ENCODE measurements around the gene ADAM10. TPM values are rescaled to one million over a fixed set of nuclear protein-coding genes. Genes with fewer than 3 reads are reported as not detected.

Gene ADAM10
- total and polyA plus RNA-seq, 11 donors = 8.4 to 128 (median 67.0) TPM

DNA sequence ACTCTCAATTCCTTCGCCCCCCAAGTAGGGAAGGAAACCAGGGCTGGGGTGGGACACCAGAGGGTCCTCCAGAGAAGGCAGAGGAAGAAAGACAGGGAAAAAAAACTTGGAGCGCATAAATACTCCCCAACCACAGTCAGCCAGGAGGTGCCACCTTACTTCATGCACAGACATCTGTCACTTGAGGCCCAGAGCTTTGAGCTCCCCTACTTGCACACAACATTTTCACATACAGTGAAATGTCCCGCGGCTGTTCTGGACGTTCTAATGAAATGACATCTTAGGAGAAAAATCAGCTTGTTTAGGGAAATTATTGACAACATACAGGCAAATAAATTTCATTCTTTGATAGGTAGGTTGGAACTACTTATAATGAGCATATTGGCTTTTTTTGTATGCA lies 204.8 kb downstream of the ADAM10 start:
- intact Hi-C loops (cut with DNase I) = no loop called here
- no peak overlapping the region for H3K27ac ChIP-seq
- TF ChIP-seq POLR2A (IDR thresholded peaks at IDR 0.05) = no peak
- TF ChIP-seq, protein P1, sequence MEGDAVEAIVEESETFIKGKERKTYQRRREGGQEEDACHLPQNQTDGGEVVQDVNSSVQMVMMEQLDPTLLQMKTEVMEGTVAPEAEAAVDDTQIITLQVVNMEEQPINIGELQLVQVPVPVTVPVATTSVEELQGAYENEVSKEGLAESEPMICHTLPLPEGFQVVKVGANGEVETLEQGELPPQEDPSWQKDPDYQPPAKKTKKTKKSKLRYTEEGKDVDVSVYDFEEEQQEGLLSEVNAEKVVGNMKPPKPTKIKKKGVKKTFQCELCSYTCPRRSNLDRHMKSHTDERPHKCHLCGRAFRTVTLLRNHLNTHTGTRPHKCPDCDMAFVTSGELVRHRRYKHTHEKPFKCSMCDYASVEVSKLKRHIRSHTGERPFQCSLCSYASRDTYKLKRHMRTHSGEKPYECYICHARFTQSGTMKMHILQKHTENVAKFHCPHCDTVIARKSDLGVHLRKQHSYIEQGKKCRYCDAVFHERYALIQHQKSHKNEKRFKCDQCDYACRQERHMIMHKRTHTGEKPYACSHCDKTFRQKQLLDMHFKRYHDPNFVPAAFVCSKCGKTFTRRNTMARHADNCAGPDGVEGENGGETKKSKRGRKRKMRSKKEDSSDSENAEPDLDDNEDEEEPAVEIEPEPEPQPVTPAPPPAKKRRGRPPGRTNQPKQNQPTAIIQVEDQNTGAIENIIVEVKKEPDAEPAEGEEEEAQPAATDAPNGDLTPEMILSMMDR (IDR thresholded peaks at IDR 0.05) = no peak

DNA sequence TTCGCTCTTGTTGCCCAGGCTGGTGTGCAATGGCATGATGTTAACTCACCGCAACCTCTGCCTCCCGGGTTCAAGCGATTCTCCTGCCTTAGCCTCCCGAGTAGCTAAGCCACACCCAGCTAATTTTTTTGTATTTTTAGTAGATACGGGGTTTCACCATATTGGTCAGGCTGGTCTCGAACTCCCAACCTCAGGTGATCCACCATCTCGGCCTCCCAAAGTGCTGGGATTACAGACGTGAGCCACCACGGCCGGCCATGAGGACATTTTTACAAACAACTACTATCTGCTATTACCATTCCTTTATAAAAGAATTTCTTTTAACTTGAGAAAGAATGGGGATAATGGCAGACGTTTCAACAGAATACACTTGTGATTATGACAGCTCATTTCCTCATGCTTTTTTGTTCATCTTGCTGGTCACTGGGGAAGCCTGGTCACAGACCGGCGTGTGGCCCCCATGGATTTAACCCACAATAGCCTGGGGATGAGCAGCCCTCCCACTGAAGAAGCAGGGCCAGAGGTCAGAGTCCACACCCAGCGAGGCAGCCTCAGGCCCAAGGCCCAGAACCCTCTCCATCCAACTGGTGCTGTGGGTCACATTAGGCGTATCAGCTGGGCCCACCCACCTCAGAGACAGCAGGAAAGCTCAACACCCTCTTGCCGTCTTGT lies 205.7 kb downstream of the ADAM10 start:
- H3K27me3 ChIP-seq = no peaks in the 10 kb centered on the region
- DNase-seq (no peak), ATAC-seq (no peak)
- H3K9me3 ChIP-seq = no peaks in the 10 kb centered on the region
- TF ChIP-seq, protein P1 (IDR thresholded peaks at IDR 0.05) = no peak
- TF ChIP-seq POLR2A (IDR thresholded peaks at IDR 0.05) = no peak
- 87 to 93% (median 91%) methylated on average over 17 of the region's 17 CpGs for WGBS, 4 donors
- H3K4me1 ChIP-seq = peaks cover 0 to 29% (median 12%) of the 10 kb centered on the region in 12 donors
- no peak overlapping the region for H3K27ac ChIP-seq
- intact Hi-C loops (cut with DNase I) = no loop called here
- H3K36me3 ChIP-seq = no peaks in the 10 kb centered on the region
- H3K4me3 ChIP-seq = no peak overlapping the region

More for the DNA sequence above, 204.8 kb downstream of the ADAM10 start:
- no peaks in the 10 kb centered on the region for H3K27me3 ChIP-seq
- no peaks in the 10 kb centered on the region for H3K36me3 ChIP-seq
- 93 to 97% (median 95%) methylated on average over 5 of the region's 5 CpGs for WGBS, 4 donors
- H3K4me3 ChIP-seq = no peak overlapping the region
- H3K9me3 ChIP-seq = no peaks in the 10 kb centered on the region
- ATAC-seq (no peak), DNase-seq (no peak)
- peaks cover 0 to 39% (median 14%) of the 10 kb centered on the region in 12 donors for H3K4me1 ChIP-seq

DNA sequence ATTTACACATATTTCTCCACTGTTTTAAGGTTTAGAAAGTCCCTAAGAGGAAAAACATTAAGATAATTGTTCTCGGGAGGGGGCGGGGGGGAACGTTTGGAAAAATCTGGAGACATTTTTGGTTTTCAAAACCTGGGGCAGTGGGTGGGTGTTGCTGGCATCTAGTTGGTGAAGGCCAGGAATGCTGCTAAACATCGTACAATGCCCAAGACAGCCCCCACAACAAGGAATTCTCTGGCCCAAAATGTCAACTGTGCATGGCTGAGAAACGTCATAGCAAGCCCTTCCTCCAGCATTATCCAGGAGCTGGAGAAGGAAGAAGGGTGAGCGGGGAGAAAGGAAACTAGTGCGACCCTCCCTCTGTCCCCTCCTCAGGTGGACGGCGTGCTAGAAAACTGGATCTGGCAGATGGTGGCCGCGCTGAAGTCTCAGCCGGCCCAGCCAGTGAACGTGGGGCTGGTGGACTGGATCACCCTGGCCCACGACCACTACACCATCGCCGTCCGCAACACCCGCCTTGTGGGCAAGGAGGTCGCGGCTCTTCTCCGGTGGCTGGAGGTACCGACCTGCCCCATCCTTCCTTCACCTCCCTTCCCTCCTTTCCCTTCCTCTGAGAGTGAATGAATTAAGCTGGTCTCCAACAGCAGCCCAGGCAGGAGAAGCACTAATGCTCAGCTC lies 208.0 kb downstream of the ADAM10 start:
- intact Hi-C loops (cut with DNase I) = no loop called here
- DNase-seq = no peak
- no peak for ATAC-seq
- H3K4me1 ChIP-seq = peaks cover 0 to 10% (median 4%) of the 10 kb centered on the region in 12 donors
- H3K36me3 ChIP-seq = no peaks in the 10 kb centered on the region
- no peaks in the 10 kb centered on the region for H3K27me3 ChIP-seq
- TF ChIP-seq, protein P1 (IDR thresholded peaks at IDR 0.05) = no peak
- TF ChIP-seq POLR2A (IDR thresholded peaks at IDR 0.05) = no peak
- WGBS, 4 donors = 85 to 91% (median 88%) methylated on average over 22 of the region's 22 CpGs
- no peak overlapping the region for H3K4me3 ChIP-seq
- no peaks in the 10 kb centered on the region for H3K9me3 ChIP-seq
- no peak overlapping the region for H3K27ac ChIP-seq

- DNase-seq (no peak), ATAC-seq (no peak)
- Histone ChIP-seq H3K27ac (no peak overlapping the region), H3K27me3 (no peaks in the 10 kb centered on the region), H3K36me3 (no peaks in the 10 kb centered on the region), H3K4me3 (no peak overlapping the region), H3K4me1 (no peaks in the 10 kb centered on the region), H3K9me3 (no peaks in the 10 kb centered on the region)
- intact Hi-C loops (cut with DNase I) = no loop called here
- WGBS, 4 donors = 42 to 72% (median 53%) methylated on average over 1 of the region's 1 CpG
- TF ChIP-seq, protein P1 (IDR thresholded peaks at IDR 0.05) = no peak
- no peak for TF ChIP-seq POLR2A (IDR thresholded peaks at IDR 0.05)
These were observed 210.0 kb downstream of the ADAM10 start for GRCh38 chr15:58539548-58539947.
